Psoas muscle (tissue), 8 donors: ENCODE measurements around the gene LCNL1. TPM values are rescaled to one million over a fixed set of nuclear protein-coding genes. Genes with fewer than 3 reads are reported as not detected.

Experiments
- ATAC-seq, 4 donors: fragments of 200-7000 bp; cut with Tn5 transposase; one replicate each; pipeline ENCODE4 v1.9.1; 2020; ENCODE audit warnings: moderate library complexity in 3 of 4, mild to moderate bottlenecking in 2 of 4
- DNase-seq, 2 donors: peaks; one replicate each; pipeline ENCODE4 v3.0.0-alpha.2; 2020
- H3K27ac ChIP-seq: fragments of 200-600 bp; one replicate; pipeline ENCODE4 v1.8.0; 2022
- H3K27me3 ChIP-seq, 3 donors: fragments of 200-600 bp in 1 of 3; one replicate each; pipeline versions ENCODE4 v1.6.1 to v1.8.0; 2013 to 2022; ENCODE audit warnings: low read length in 2 of 3, mild to moderate bottlenecking in 2 of 3, moderate library complexity in 1 of 3; ENCODE audit not compliant: insufficient read depth in 3 of 3
- H3K36me3 ChIP-seq, 2 donors: fragments of 200-600 bp in 1 of 2; one replicate each; pipeline versions ENCODE4 v1.6.1 to v1.8.0; 2013 to 2022; ENCODE audit warnings: low read depth in 1 of 2, mild to moderate bottlenecking in 1 of 2, moderate library complexity in 1 of 2; ENCODE audit not compliant: insufficient read depth in 1 of 2
- H3K4me1 ChIP-seq: fragments of 200-600 bp; one replicate; pipeline ENCODE4 v1.8.0; 2022
- H3K4me3 ChIP-seq: fragments of 200-600 bp; one replicate; pipeline ENCODE4 v1.8.0; 2022; ENCODE audit warnings: mild to moderate bottlenecking
- H3K9me3 ChIP-seq: fragments of 200-600 bp; one replicate; pipeline ENCODE4 v1.8.0; 2022
- WGBS, 3 donors: extraction: QIAGEN DNeasy Blood & Tissue Kit; methylation state at CpG; one replicate each; pipeline versions ENCODE4 v1.1.6 to v1.1.7; 2013; 5-methylcytosine and 5-hydroxymethylcytosine counted together
- intact Hi-C, 2 donors: fragments of 100-400 bp; cut with DNase I; formaldehyde crosslinking; loops; one replicate each; pipeline versions ENCODE4 v1.11.0 to v1.14.2; 2022
- polyA plus RNA-seq, 3 donors: library from polyadenylated mRNA; stranded (reverse); fragments of 200-250 nt; gene quantifications; one replicate each; pipeline ENCODE4 v1.2.3, GENCODE V29; 2013
- total RNA-seq, 4 donors: library from RNA; stranded (reverse); fragmentation: NEBNext Ultra II Directional in 2 of 4; extraction: Animal tissue kit (Norgen Biotek cat#: 25700) in 2 of 4; gene quantifications; one replicate each; pipeline versions ENCODE4 v1.2.1 to v1.2.4, GENCODE V29; 2021 to 2023
- TF ChIP-seq, protein P1 (sequence below): fragments of 200-600 bp; IDR thresholded peaks from one replicate; pipeline ENCODE4 v1.8.0; 2022; ENCODE audit warnings: antibody characterized with exemption
- donor health status: healthy with polysubstance abuse.
- donor health status: DM: no; HTN: no; CAD: no; lungs with moderate emphysema.
- donor health status: Bipolar disorder and iron deficiency.
- donor health status: healthy.
- donor health status: DM: yes; HTN: yes; CAD: no.
- donor health status: DM: no; HTN: no; CAD: no.
- donor health status: DM: no; HTN: no; CAD: no.
- donor health status: DM: yes; HTN: yes; CAD: no.

The LCNL1 gene
- total and polyA plus RNA-seq, 7 donors, result 0.04 to 0.79 (median 0.14) TPM

- Histone ChIP-seq H3K27ac (no peak overlapping the region), H3K4me1 (peaks cover 10% of the 10 kb centered on the region), H3K4me3 (no peak overlapping the region), H3K36me3 (peaks cover 0 to 11% of the 10 kb centered on the region in 2 donors), H3K9me3 (no peaks in the 10 kb centered on the region), H3K27me3 (peaks cover 0 to 19% (median 17%) of the 10 kb centered on the region in 3 donors)
- TF ChIP-seq, protein P1, sequence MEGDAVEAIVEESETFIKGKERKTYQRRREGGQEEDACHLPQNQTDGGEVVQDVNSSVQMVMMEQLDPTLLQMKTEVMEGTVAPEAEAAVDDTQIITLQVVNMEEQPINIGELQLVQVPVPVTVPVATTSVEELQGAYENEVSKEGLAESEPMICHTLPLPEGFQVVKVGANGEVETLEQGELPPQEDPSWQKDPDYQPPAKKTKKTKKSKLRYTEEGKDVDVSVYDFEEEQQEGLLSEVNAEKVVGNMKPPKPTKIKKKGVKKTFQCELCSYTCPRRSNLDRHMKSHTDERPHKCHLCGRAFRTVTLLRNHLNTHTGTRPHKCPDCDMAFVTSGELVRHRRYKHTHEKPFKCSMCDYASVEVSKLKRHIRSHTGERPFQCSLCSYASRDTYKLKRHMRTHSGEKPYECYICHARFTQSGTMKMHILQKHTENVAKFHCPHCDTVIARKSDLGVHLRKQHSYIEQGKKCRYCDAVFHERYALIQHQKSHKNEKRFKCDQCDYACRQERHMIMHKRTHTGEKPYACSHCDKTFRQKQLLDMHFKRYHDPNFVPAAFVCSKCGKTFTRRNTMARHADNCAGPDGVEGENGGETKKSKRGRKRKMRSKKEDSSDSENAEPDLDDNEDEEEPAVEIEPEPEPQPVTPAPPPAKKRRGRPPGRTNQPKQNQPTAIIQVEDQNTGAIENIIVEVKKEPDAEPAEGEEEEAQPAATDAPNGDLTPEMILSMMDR, result no peak
- ATAC-seq (no peak), DNase-seq (no peak)
- intact Hi-C loops, result loop anchor here in 1 of 2 donors (5.0 kb wide), 1 partner anchor 47 kb away; the partner anchor contains the start of gene C8G
- WGBS, 3 donors, result 71 to 82% (median 77%) methylated on average over 45 to 54 of the region's 54 CpGs
These were observed 11.5 kb downstream of the LCNL1 start for GRCh38 chr9:136994180-136994887.

DNA sequence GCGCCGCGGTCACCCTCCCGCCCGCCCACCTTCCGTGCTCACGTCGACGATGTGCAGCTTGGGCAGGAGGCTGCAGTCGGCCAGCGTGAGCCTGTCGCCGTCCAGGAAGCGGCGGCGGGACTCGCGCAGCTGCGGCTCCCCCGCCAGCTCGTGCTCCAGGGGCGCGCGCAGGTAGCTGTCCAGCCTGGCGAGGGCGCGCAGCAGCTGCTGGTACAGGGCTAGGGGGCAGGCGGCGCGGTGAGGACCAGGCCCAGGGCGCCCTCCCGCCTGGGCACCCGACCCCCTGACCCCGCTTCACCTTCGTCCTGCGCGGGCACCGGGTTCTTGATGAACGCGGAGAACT lies 12.1 kb downstream of the LCNL1 start:
- H3K27ac ChIP-seq, result no peak overlapping the region
- TF ChIP-seq, protein P1, result no peak
- WGBS, 3 donors, result 51 to 61% (median 59%) methylated on average over 29 to 40 of the region's 40 CpGs
- no peak for ATAC-seq
- DNase-seq, result no peak
- peaks cover 0 to 19% (median 17%) of the 10 kb centered on the region in 3 donors for H3K27me3 ChIP-seq
- intact Hi-C loops, result loop anchor here in 1 of 2 donors (5.0 kb wide), 1 partner anchor 48 kb away; the partner anchor contains the start of gene C8G
- H3K4me3 ChIP-seq, result no peak overlapping the region
- H3K36me3 ChIP-seq, result peaks cover 0 to 11% of the 10 kb centered on the region in 2 donors
- H3K4me1 ChIP-seq, result peaks cover 10% of the 10 kb centered on the region
- H3K9me3 ChIP-seq, result no peaks in the 10 kb centered on the region

GRCh38 chr9:136995362-136995761 lies 12.6 kb downstream of the LCNL1 start:
- no peak for ATAC-seq
- DNase-seq, result no peak
- peaks cover 0 to 11% of the 10 kb centered on the region in 2 donors for H3K36me3 ChIP-seq
- H3K27me3 ChIP-seq, result peaks cover 0 to 19% (median 17%) of the 10 kb centered on the region in 3 donors
- TF ChIP-seq, protein P1, result no peak
- H3K27ac ChIP-seq, result no peak overlapping the region
- H3K4me3 ChIP-seq, result no peak overlapping the region
- 21 to 26% (median 24%) methylated on average over 22 to 30 of the region's 30 CpGs for WGBS, 3 donors
- H3K4me1 ChIP-seq, result peaks cover 10% of the 10 kb centered on the region
- intact Hi-C loops, result no loop called here
- no peaks in the 10 kb centered on the region for H3K9me3 ChIP-seq

- peaks cover 0 to 11% of the 10 kb centered on the region in 2 donors for H3K36me3 ChIP-seq
- ATAC-seq, result no peak
- no peak overlapping the region for H3K4me3 ChIP-seq
- H3K27me3 ChIP-seq, result peaks cover 0 to 19% (median 17%) of the 10 kb centered on the region in 3 donors
- intact Hi-C loops, result no loop called here
- H3K27ac ChIP-seq, result no peak overlapping the region
- H3K4me1 ChIP-seq, result peaks cover 10% of the 10 kb centered on the region
- TF ChIP-seq, protein P1, result no peak
- no peak for DNase-seq
- no peaks in the 10 kb centered on the region for H3K9me3 ChIP-seq
- 10 to 21% (median 21%) methylated on average over 12 of the region's 12 CpGs for WGBS, 3 donors
These were observed 13.0 kb downstream of the LCNL1 start for GRCh38 chr9:136995772-136996311.
